HFFc6 (cell line): Measurements from ENCODE around the gene STAM2. TPM values are rescaled to one million over a fixed set of nuclear protein-coding genes. Genes with fewer than 3 reads are reported as not detected.
"Not testable (repeated sequence)": the region's sequence is repeated elsewhere in the genome, so short reads cannot be mapped to it uniquely, and the experiment has no call there.

Experiments
- DNase-seq: peaks from one replicate; pipeline ENCODE4 v3.0.0-alpha.2; 2018
- H3K27ac Mint-ChIP-seq: 2 replicates; pipeline ENCODE4 v1.8.0; 2020; ENCODE audit warnings: mild to moderate bottlenecking, mixed read lengths
- H3K27me3 Mint-ChIP-seq: 2 replicates; pipeline ENCODE4 v1.8.0; 2021; ENCODE audit warnings: mild to moderate bottlenecking, moderate library complexity, mixed read lengths; ENCODE audit not compliant: insufficient read depth
- H3K36me3 Mint-ChIP-seq: 2 replicates; pipeline ENCODE4 v1.8.0; 2021; ENCODE audit warnings: low read depth, mixed read lengths
- H3K4me1 Mint-ChIP-seq: 2 replicates; pipeline ENCODE4 v1.8.0; 2020; ENCODE audit warnings: low read depth, mixed read lengths
- H3K4me3 Mint-ChIP-seq: 2 replicates; pipeline ENCODE4 v1.8.0; 2020; ENCODE audit warnings: mild to moderate bottlenecking, moderate library complexity, mixed read lengths
- H3K9me3 Mint-ChIP-seq: 2 replicates; pipeline ENCODE4 v1.8.0; 2020; ENCODE audit warnings: mild to moderate bottlenecking, mixed read lengths
- CTCF ChIP-seq: fragments of 200-600 bp; sonication (generic); IDR thresholded peaks from 2 replicates; pipeline ENCODE4 v1.5.0; 2021; ENCODE audit warnings: antibody characterized with exemption, mild to moderate bottlenecking
- total RNA-seq, 6 experiments: library from RNA; stranded (reverse); fragmentation: NEBNext Ultra II Directional; extraction: Animal tissue kit (Norgen Biotek cat#: 25700); gene quantifications; 2 replicates in 1 of 6; 3 replicates in 5 of 6; pipeline ENCODE4 v1.2.3, GENCODE V29; 2021

The STAM2 gene
- total RNA-seq, 6 experiments from 2014 or later = 33.4 to 40.3 (median 38.5) TPM

- DNase-seq = peak; percentile 67
- TF ChIP-seq CTCF = peak; percentile 87
- 0 out of 2 replicates have a peak, but pooled peaks cover 1% of the 10 kb centered on the region for H3K9me3 Mint-ChIP-seq
- peaks cover 4% of the 10 kb centered on the region; the same call in 1 of the 2 replicates for H3K36me3 Mint-ChIP-seq
- no peak overlapping the region for H3K4me3 Mint-ChIP-seq
- H3K4me1 Mint-ChIP-seq = peaks cover 6% of the 10 kb centered on the region; the same call in 1 of the 2 replicates
- H3K27me3 Mint-ChIP-seq = peaks cover 2% of the 10 kb centered on the region; the same call in 1 of the 2 replicates
- H3K27ac Mint-ChIP-seq = no peak overlapping the region
These were observed 14.3 kb upstream of the STAM2 start for GRCh38 chr2:152189622-152190495.

GRCh38 chr2:152186808-152187207 is 11.2 kb upstream of the STAM2 start:
- not testable (repeated sequence) for H3K27me3 Mint-ChIP-seq

GRCh38 chr2:152186262-152186661 is 10.7 kb upstream of the STAM2 start:
- Mint-ChIP-seq H3K4me1 (peaks cover 6% of the 10 kb centered on the region; the same call in 1 of the 2 replicates), H3K4me3 (no peak overlapping the region), H3K27ac (no peak overlapping the region), H3K36me3 (no peaks in the 10 kb centered on the region), H3K27me3 (peaks cover 4% of the 10 kb centered on the region), H3K9me3 (peaks cover 3% of the 10 kb centered on the region; the same call in 1 of the 2 replicates)
- no peak for TF ChIP-seq CTCF
- no peak for DNase-seq

More at GRCh38 chr2:152186808-152187207, 11.2 kb upstream of the STAM2 start:
- H3K4me3 Mint-ChIP-seq, H3K36me3 Mint-ChIP-seq, H3K9me3 Mint-ChIP-seq, H3K4me1 Mint-ChIP-seq, DNase-seq, H3K27ac Mint-ChIP-seq: not testable (repeated sequence)

GRCh38 chr2:152183401-152184073 is 8.0 kb upstream of the STAM2 start:
- H3K27me3 Mint-ChIP-seq = peaks cover 11% of the 10 kb centered on the region
- peaks cover 13% of the 10 kb centered on the region for H3K9me3 Mint-ChIP-seq

GRCh38 chr2:152177667-152178066 is 2.1 kb upstream of the STAM2 start:
- H3K4me3 Mint-ChIP-seq = not testable (repeated sequence)

More at GRCh38 chr2:152183401-152184073, 8.0 kb upstream of the STAM2 start:
- no peaks in the 10 kb centered on the region; the same call in 1 of the 2 replicates for H3K36me3 Mint-ChIP-seq
- peaks cover 6% of the 10 kb centered on the region; the same call in 1 of the 2 replicates for H3K4me1 Mint-ChIP-seq
- DNase-seq = no peak
- H3K27ac Mint-ChIP-seq = no peak overlapping the region
- H3K4me3 Mint-ChIP-seq = no peak overlapping the region
- TF ChIP-seq CTCF = no peak

GRCh38 chr2:152176113-152176714 is 651 bp upstream of the STAM2 start:
- H3K4me3 Mint-ChIP-seq = peak overlapping the region; percentile 97
- peaks cover 6% of the 10 kb centered on the region for H3K27me3 Mint-ChIP-seq
- peak; percentile 54 for TF ChIP-seq CTCF
- peaks cover 10% of the 10 kb centered on the region for H3K9me3 Mint-ChIP-seq
- peak overlapping the region; percentile 100 for H3K27ac Mint-ChIP-seq
- H3K4me1 Mint-ChIP-seq = peaks cover 40% of the 10 kb centered on the region
- peaks cover 4% of the 10 kb centered on the region for H3K36me3 Mint-ChIP-seq
- peak; percentile 11 for DNase-seq

More at GRCh38 chr2:152177667-152178066, 2.1 kb upstream of the STAM2 start:
- H3K9me3 Mint-ChIP-seq = peaks cover 13% of the 10 kb centered on the region
- not testable (repeated sequence) for DNase-seq, H3K27me3 Mint-ChIP-seq, H3K27ac Mint-ChIP-seq, H3K36me3 Mint-ChIP-seq
- H3K4me1 Mint-ChIP-seq = peaks cover 26% of the 10 kb centered on the region
